Ovary (tissue), 3 donors: ENCODE measurements around the gene NFASC.

ENCODE experiments used
- POLR2A ChIP-seq: fragments of 450-650 bp; IDR thresholded peaks from one replicate; pipeline ENCODE4 v1.6.1; 2017; ENCODE audit warnings: antibody characterized with exemption, mild to moderate bottlenecking, moderate library complexity
- TF ChIP-seq, protein P1 (sequence below), 3 donors: fragments of 450-650 bp in 2 of 3; fragments of 200-600 bp in 1 of 3; IDR thresholded peaks; one replicate each; pipeline versions ENCODE4 v1.5.1 to v1.8.0; 2016 to 2022; ENCODE audit warnings: antibody characterized with exemption in 3 of 3, mild to moderate bottlenecking in 1 of 3
- donor health status: DM: no; HTN: no; CAD: no.

DNA sequence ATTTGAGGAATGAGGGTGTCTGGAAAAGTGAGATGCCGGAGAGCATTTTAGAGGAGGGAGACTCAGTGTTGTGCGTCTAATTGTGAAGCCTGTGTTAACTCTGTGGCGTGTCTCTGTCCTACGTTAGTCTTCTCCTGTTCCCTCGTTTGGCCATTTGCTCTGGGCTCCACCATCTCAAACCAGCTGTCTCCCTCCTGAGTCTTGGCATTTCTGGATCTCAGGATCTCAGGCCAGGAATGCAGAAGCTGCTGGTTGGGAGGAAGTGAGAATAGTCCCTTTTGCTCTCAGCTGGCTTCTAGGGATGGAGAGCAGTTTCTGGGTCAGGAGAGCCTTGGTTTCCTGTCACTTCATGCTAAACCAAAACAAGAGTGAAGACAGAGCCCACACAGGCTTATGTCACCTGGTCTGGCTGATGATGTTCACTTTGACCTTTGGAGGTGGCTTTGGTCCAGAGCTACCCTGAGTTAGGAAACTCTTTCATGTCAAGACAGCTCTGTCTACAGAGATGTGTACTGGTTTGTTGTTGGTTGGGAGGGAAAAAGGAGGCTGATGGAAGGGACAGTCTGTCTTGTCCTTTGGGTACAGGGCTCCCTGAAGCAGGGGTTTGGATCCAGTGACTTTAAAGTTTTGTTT is 859 bp downstream of the NFASC start:
- TF ChIP-seq, protein P1, sequence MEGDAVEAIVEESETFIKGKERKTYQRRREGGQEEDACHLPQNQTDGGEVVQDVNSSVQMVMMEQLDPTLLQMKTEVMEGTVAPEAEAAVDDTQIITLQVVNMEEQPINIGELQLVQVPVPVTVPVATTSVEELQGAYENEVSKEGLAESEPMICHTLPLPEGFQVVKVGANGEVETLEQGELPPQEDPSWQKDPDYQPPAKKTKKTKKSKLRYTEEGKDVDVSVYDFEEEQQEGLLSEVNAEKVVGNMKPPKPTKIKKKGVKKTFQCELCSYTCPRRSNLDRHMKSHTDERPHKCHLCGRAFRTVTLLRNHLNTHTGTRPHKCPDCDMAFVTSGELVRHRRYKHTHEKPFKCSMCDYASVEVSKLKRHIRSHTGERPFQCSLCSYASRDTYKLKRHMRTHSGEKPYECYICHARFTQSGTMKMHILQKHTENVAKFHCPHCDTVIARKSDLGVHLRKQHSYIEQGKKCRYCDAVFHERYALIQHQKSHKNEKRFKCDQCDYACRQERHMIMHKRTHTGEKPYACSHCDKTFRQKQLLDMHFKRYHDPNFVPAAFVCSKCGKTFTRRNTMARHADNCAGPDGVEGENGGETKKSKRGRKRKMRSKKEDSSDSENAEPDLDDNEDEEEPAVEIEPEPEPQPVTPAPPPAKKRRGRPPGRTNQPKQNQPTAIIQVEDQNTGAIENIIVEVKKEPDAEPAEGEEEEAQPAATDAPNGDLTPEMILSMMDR (IDR thresholded peaks at IDR 0.05) = no peak
- TF ChIP-seq POLR2A = no peak
